Bronchial epithelial cell (primary cell): ENCODE measurements around the gene OTOS. TPM values are rescaled to one million over a fixed set of nuclear protein-coding genes. Genes with fewer than 3 reads are reported as not detected.

Experiments used
- DNase-seq: peaks from one replicate; pipeline ENCODE4 v3.0.0-alpha.2; 2010; ENCODE audit warnings: low read depth
- FAIRE-seq: peaks from 2 replicates; lab custom pipeline; 2011; peaks lifted over from hg19 to GRCh38; lab: Jason Lieb, UNC
- H3K27me3 ChIP-seq: 2 replicates; pipeline ENCODE4 v1.5.1; 2011; ENCODE audit warnings: low read length; ENCODE audit not compliant: control insufficient read depth, insufficient read depth
- H3K36me3 ChIP-seq: 2 replicates; pipeline ENCODE4 v1.5.1; 2011; ENCODE audit warnings: low read length; ENCODE audit not compliant: control insufficient read depth, insufficient read depth
- H3K4me3 ChIP-seq: 2 replicates; pipeline ENCODE4 v1.5.1; 2011; ENCODE audit warnings: mild to moderate bottlenecking, low read depth, low read length, control low read depth
- CTCF ChIP-seq: IDR thresholded peaks from 2 replicates; pipeline ENCODE4 v1.5.1; 2011; ENCODE audit warnings: mild to moderate bottlenecking, moderate library complexity, low read length, control low read depth, inconsistent platforms; ENCODE audit not compliant: insufficient read depth, severe bottlenecking
- total RNA-seq: library from RNA; depleted of rRNA; stranded (reverse); fragments of >200 nt; gene quantifications from 2 replicates; pipeline ENCODE4 v1.2.1, GENCODE V29; 2014

OTOS gene
- total RNA-seq, 1 donor from 2014 or later = not detected

DNA sequence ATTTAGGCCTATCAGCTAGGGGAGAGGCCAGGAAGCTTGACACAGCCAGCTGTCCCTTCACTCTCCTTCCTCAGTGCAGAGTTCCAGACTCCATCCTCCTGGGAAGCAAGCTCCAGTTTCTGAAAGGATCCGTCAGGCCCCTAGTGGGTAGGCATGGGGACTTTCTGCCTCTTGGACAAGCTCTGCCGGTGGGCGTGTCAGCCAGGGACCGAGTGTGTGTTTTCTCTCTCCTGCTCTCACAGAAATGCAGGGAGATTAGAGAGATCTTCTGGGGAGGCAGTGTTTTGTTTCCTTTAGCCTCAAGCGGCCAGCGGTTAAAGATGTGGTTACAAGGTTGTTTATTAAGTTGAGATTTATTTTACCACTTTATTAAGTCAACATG lies 29.9 kb upstream of the OTOS start:
- DNase-seq (no peak), FAIRE-seq (no peak)
- H3K4me3 ChIP-seq = no peak overlapping the region
- TF ChIP-seq CTCF = no peak
- H3K27me3 ChIP-seq = peaks cover 3% of the 10 kb centered on the region
- H3K36me3 ChIP-seq = no peaks in the 10 kb centered on the region

- Histone ChIP-seq H3K36me3 (no peaks in the 10 kb centered on the region), H3K4me3 (no peak overlapping the region), H3K27me3 (peaks cover 3% of the 10 kb centered on the region)
- FAIRE-seq (no peak), DNase-seq (no peak)
- TF ChIP-seq CTCF = no peak
Measured at GRCh38 chr2:240169486-240170353, 29.3 kb upstream of the OTOS start.

GRCh38 chr2:240168546-240169361 lies 28.3 kb upstream of the OTOS start:
- no peak for TF ChIP-seq CTCF
- DNase-seq (no peak), FAIRE-seq (no peak)
- Histone ChIP-seq H3K36me3 (no peaks in the 10 kb centered on the region), H3K27me3 (peaks cover 3% of the 10 kb centered on the region), H3K4me3 (no peak overlapping the region)

- DNase-seq (no peak), FAIRE-seq (no peak)
- no peak for TF ChIP-seq CTCF
- H3K4me3 ChIP-seq = no peak overlapping the region
- H3K36me3 ChIP-seq = no peaks in the 10 kb centered on the region
- H3K27me3 ChIP-seq = peaks cover 3% of the 10 kb centered on the region
Measured at GRCh38 chr2:240168041-240168440, 27.6 kb upstream of the OTOS start.

GRCh38 chr2:240167588-240167880 lies 27.1 kb upstream of the OTOS start:
- H3K36me3 ChIP-seq = no peaks in the 10 kb centered on the region
- DNase-seq (no peak), FAIRE-seq (no peak)
- H3K27me3 ChIP-seq = peaks cover 3% of the 10 kb centered on the region
- TF ChIP-seq CTCF = no peak
- no peak overlapping the region for H3K4me3 ChIP-seq
